GM21360 (cell line): ENCODE results near the gene SMC6.

Experiments
- ATAC-seq: cut with Tn5 transposase; IDR thresholded peaks from one replicate; pipeline ENCODE4 v1.9.1; 2021; ENCODE audit warnings: mild to moderate bottlenecking, moderate library complexity; ENCODE audit not compliant: unreplicated experiment

The SMC6 gene

DNA sequence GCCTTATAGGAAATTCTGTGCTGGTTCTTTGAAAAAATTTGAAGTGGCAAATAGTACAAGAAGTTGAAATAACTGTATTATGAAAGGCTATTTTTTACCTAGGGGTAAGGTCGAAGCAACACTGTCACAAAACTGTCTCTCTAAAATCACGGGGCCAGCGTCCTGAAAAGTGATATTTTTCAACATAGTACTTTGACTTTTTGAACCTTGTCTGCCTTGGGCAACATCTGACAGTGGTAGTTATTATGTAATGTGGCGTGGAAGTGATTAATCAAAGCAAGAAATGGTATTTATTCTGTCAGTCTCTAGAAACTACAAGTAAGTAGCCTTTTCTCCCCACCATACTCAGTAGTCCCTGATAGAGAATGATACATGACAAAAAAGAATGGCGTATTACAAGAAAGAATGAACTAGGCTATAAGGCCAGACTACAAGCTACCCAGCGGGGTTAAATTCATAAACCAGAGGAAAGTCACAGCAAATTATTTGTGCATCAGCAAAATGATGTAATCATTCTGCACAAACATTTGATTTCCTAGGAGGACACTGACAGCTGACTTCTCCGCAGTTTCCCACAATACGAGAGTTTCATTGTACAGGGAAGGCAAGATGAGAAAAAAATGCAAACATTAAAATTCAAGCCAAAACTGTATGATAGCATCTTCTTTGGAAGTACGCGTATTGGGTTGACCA is 10.2 kb upstream of the SMC6 start:
- no peak for ATAC-seq

DNA sequence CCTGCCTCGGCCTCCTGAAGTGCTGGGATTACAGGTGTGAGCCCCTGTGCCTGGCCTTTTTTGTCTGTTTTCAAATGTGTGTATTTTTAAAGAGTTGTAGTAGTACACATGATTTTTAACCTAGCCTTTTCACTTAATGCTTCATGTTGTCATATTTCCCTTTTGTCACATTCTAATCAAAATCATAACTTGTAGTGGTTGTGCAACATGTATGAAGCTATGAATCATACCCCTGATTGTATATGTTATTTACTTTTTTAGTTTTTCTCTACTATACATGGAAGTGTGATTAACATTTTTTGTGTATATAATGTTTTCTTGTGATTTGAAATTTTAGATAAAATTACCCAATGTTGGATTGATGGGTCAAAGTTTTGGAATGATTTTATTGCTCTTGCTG is 8.8 kb upstream of the SMC6 start:
- ATAC-seq: no peak

DNA sequence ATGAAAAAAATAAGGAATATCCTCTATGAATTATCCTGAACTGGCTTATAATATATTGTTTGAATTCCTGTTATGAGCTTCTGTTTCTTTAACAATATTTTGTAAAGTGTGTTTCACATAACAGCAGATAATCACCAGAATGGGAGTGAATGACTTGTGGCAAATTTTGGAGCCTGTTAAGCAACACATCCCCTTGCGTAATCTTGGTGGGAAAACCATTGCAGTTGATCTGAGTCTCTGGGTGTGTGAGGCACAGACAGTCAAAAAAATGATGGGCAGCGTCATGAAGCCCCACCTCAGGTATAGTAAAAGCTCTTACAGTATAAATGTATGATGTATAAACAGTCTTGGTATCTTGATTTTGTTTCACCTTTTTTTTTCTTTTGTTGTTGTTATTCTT is 6.2 kb upstream of the SMC6 start:
- no peak for ATAC-seq

DNA sequence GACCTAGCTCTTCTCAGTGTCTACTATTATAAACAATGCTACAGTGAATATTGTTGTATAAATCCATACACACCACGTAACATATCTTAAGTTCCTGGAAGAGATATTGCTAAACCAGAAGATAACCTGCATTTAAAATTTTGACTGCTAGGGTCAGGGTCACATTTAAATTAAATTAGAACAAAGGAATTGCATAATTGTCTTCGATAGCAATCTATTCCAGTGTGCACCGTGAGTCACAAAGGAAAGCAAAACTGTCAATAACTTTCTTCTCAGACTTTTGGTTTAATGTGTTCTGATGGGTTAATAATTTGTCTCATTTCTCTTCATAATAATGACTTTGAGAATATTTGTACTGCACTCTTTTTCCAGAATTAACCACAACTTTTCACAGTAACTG is 4.5 kb upstream of the SMC6 start:
- no peak for ATAC-seq

DNA sequence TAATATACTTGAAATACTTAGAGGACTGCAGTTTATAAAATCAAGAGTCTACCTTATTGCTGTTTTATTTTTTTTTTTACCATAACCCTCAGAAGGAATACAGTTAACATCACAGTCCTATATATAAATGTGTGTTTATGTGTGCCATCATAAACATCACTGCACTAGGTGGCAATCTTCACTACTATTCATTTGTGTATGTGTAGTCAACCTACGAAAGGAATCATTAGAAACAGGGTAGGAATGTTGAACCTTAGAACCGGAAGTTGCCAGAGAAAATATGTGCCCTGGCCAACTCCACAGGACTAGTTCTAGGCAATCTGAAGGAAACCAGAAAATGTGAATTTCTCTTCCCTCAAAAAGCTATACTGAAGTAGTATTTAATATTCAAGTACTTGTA is 3.7 kb upstream of the SMC6 start:
- no peak for ATAC-seq

DNA sequence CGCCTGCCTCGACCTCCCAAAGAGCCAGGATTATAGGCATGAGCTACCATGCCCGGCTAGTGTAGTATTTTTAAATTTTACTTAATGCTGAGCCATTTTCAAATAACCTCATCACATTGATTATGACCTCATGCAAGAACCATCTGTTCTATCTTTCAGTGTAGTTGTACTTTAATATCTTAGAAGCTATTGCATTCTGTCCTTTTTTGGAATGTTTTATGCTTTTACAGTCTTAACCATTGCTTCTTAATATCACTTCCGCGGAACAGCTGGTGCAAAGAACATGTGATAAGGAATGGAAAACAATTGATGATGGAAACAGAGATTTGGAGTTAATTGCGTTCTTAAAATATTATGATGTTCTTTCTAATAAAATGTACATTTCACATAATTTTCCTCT is 3.1 kb upstream of the SMC6 start:
- ATAC-seq: no peak

DNA sequence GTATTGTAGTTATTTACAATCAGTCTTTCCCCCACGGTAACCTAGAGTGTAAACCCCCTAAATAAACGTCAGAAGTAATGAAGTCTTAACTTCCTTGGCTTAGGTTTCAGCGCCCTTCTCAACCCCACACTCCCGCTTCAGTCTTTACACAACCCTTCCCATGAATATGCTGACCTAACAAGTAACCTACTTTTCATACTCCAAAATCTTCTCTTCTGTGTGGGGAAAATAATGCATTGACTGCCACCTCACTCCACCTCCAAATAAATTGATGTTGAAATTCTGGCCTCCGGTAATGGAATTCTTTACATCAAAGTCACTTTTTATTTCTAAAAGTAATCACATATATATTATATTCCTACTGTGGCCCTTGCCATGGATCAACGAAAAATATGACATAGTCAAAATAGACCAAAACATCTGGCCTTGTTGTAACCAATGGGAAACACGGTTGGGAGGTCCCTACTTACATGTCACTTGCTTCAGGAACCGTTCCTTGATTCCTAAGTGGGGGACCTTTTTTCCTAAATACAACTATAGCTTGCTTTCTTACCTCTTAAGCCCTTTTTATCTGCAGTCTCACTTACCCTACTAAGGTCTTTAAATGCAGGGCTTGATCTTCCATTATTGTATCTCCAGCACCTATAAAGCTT is 1.3 kb upstream of the SMC6 start:
- no peak for ATAC-seq

DNA sequence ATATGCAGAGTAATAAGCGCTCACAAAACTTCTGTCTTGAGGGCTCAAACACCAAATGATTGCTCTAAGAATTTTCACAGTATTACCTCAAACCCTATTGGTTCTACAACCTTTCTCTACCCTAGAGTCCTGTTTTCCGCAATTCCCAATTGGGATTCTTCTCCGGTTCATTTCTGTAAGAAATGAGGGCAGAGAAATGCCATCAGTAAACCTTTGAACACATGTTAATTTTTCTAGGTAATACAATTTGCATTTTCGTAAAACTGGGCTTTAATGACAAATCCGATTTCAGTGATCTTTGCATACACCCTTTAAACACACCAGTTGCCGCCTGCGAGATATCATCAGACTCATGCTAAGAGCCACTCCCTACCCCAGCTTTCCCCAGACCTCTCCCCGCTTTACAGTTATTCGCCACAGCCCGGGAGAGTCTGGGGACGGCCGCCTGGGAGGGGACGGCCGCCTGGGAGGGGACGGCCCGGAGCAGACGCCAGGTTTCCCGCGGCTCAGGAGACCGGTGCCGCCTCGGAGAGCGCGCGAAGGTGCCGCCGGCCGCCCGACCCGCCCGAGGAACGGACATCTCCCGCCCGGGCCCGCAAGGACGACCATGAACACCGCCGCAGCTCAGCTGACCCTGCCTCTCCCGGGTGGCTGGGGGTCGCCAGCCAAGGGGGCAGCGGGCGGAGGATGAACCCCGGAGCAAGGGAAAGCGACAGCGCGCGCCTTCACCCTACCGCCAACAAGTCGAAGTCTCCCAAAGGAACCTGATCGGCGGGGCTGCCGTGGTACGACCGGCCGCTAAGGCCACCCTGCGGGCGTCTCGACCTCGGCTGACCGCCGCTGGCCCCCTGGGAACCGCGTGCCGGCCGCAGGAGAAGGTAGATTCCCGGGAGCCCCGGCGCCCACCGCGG is 463 bp downstream of the SMC6 start:
- peak; percentile 34 for ATAC-seq

DNA sequence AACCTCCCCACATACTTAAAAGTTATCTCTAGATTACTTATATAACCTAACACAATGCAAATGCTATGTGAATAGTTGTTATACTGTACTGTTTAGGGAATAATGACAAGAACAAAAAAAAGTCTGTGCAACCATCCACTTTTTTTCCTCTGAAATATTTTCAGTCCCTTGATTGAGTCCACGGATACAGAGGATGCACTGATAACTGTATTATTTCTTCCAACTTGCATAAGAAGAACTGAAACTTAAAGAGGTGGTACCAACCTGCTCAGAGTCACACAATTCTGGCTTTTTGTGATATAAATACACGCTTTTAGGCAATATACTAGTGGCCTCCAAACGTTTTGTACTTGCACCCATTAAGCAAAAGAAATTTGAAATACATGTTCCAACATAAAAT is 1.4 kb downstream of the SMC6 start:
- ATAC-seq: no peak

DNA sequence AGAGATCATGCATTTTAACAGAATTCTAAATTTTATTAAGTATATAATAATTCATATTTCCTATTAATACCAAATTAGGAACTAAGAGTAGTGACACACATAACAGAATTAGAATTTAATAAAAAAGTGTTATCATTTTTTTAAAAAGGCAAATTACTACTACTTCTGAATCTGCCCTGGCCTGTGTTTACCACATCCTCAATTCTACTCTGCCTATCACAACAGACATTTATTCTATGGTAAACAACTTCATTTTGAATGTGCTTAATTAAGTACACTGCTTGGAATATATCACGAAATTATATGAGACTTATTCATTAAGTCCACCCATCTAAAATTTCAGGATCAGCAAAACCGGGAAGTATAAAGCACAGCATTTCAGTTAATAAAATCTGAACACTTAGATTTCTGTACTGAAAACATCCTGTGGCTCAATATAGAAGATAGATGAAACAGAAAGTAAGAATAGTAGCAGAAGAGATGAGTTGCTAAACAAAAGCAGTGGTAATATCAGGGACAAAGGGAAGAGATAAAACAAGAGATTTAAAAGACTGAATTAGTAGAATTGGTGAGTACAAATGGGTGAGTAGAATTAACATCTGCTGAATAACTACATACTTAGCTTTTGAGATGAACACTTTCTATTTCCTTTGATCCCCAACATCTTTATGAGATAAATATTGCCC is 3.7 kb downstream of the SMC6 start:
- peak; percentile 23 for ATAC-seq

DNA sequence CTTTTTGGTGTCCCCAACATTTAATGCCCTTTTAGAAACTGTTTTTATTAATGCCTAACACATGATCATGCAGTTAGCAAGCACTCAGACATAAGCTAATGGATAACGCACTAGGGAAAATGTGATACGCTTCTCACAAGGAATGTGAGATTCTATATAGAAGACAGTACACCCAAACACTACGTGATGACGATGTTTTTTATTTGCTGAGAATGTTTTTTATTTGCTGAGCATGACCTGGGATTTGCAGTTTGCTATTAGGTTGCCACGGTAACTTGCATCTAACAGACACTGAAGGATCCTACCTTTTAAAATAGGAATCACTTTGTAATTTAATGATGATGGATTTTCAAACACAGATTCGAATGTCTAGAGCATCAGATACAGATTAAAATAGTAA is 4.9 kb downstream of the SMC6 start:
- ATAC-seq: no peak

DNA sequence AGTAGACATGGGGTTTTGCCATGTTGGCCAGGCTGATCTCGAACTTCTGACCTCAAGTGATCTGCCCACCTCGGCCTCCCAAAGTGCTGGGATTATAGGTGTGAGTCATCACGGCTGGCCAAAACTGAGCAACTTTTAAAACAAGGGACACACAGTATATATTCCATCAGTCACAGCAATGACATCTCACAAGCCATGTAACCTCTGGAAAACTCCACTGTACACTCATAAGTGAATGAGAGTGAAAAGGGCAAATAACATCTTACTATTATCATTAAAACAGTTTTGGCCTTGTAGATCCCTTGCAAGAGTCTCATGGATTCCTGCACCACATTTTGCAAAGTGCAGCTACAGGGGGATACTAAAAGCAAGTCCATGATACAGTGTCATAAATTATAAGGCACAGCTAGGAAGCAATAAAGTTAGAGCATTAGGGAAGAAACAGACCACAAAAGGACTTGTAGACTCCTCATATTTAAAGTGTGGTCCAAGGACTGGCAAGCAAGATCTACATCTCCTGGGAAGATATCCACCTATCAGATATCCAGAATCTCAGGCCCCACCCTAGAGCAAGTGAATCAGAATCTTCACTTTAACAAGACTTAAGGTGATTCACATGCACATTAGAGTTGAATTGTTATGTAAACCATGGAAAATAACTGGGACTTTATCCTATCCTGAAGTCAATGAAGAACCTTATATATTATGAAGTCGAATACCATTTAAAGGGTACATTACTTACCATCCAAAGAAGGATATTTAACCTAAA is 5.7 kb downstream of the SMC6 start:
- ATAC-seq: no peak

DNA sequence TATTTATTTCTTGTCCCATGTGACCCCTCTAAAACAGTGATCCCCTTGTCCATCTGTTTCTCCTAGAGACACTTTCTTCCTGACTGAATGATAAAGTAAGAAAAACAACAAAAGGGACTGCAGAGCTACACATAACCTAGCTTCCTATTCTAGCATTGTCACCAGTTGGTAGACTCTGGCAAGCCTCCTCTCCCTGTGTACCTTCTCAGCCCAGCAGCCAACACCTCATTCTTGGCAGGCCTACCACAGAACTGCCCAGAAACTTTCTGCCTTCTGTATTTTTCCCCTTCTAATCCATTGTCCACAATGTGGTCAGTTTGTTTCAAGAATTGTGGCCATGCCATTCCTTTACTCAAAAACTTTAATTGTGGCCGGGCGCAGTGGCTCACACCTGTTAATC is 13.4 kb downstream of the SMC6 start:
- no peak for ATAC-seq

DNA sequence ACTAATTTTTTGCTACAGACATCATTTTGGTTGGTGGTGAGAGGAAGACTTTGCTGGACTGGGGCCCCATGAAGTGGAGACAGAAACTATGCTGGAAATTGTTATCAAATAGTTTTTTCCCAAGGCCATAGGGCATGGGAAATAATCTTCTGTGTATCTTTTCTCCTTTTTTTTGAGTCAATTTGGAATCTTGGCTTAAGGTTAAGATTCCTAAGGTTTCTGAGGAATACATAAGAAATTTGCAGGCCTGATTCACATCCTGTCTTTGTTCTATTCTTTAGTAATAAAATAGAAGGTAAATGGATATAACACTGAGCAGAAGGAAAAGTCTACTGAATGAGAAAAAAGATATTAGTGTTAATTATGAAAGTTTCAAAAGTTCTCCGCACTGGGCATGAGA is 16.6 kb downstream of the SMC6 start:
- no peak for ATAC-seq

DNA sequence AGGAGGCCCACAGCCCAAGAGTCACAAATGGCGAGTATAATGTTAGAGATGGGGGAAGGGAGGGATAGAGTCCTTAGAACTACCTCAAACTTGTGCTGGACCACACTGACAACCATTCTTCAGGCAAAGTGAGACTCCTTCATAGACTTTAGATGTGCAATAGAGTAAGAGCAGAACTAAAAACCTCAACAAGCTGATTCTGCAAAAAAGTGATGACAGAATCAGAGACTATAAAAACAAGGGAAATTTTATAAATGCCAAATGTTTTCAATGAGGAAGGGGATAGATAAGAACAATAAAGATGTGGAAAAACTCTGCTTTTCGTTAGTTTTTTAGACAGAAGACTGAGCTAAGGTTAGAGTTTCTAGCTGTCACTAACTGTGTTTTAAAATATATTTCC is 17.7 kb downstream of the SMC6 start:
- no peak for ATAC-seq

DNA sequence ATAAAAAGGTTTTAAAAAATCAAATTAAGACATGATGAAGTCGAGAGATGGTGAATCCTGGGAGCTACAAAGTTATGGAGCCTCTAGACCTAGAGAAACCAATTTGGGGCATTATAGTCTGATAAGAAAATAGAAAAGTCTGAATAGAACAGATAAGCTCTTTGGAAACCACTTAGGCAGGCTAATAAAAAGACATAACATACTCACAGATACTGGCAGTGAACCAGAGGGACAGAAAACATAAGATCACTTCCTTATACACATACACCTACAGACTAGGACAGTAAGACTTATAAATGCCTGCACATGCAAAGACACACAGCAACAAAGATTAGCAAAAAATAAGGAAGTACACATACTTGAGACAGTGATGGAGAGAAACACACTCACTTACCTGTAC is 20.0 kb downstream of the SMC6 start:
- ATAC-seq: no peak

DNA sequence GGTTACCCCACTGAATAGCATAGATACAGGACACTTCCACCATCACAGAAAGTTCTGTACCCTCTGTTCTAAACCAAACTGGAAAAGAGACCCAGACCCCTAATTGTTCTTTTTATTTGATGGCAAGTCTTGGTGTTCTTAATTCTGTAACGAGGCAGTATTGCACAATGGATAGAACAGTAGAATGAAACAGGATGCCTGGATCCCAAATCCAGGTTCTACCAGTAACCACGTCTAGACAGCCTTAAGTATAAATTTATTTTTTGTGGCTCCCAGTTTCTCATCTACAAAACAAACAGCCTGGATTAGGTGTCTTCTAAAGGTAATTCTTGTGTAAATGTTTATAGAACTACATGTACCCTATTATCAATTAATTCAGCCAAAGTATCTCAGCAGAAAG is 23.7 kb downstream of the SMC6 start:
- ATAC-seq: no peak

DNA sequence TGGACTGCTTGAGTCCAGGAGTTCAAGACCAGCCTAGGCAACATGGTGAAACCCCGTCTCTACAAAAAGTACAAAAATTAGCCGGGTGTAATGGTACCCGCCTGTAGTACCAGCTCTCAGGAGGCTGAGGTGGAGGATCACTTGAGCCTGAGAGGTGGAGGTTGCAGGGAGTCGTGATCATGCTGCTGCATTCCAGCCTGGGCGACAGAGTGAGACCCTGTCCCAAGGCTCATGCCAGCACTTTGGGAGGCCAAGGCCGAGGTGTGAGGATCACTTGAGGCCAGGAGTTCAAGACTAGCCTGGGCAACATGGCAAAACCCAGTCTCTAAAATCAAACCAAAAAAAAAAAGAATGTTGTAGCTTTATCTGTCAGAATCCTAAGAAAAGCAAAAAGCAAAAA is 25.4 kb downstream of the SMC6 start:
- ATAC-seq: no peak

DNA sequence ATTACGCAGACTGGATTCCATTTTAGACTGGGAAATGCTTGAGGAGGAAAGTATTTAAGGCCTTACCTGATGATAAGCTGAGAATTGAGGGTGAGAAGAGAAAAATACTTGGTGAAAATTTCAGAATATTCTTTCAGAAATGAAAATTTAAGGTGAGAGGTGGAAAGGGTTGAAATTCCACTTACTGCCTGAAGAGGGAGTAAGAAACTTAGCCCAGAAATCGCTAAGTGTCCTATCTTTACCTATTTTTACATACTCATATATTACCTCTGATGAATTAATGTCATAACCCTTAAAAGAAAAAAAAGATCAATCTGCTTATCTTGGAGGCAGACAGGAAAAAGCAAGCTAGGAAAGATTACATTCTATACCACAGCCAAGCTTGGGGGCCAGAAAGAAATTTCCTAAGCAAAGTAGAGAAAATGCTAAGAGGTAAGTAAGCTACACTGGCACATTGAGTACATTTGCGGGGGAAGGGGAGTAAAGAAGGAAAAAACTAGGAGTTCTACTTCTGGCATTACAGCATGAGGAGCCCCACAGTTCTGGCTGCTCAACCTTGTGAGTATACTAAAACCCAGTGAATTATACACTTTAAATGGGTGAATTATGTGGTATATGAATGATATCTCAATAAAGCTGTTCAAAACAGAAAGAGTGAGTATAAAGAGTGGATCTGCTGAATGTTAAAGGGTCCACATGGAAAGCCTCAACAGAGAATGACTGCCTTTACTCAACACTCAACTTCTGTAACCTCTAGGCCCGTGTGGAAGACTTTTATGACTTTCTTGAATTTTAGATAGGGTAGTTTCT is 33.8 kb downstream of the SMC6 start:
- no peak for ATAC-seq

DNA sequence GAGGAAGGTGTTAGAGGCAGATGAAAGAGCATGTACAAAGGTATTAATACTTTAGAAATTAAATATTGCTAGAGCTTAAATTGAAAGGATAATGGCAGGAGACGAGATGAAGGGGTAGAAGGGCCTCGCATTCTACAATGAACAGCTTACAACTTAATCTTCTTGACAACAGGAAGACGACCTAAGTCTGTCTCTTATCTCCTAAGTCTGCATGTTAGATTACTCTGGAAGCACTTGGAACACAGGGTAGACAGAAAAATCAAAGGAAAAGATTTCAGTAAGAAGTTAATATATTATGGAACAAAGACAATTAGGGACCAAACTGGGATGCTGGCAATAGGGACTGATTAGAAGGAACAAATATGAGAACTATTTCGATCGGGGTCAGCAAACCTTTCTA is 34.9 kb downstream of the SMC6 start:
- no peak for ATAC-seq
